Lung (tissue), 12 donors: ENCODE results near the gene CNTN3. TPM values are rescaled to one million over a fixed set of nuclear protein-coding genes. Genes with fewer than 3 reads are reported as not detected.
A peak's percentile ranks its signal among the peaks of the same experiment; 100 is the strongest.

ENCODE experiments used
- ATAC-seq: fragments of 200-7000 bp; cut with Tn5 transposase; one replicate; pipeline ENCODE4 v1.9.1; 2020; ENCODE audit warnings: moderate number of reproducible peaks; ENCODE audit not compliant: insufficient read depth, low FRiP score
- DNase-seq, 3 donors: peaks; one replicate each; pipeline ENCODE4 v3.0.0-alpha.2; 2013 to 2017
- H3K27ac ChIP-seq, 2 donors: one replicate each; pipeline ENCODE4 v1.5.1; 2013; ENCODE audit warnings: mild to moderate bottlenecking in 2 of 2, moderate library complexity in 2 of 2, control low read depth in 1 of 2, inconsistent platforms in 1 of 2, low read depth in 1 of 2, low read length in 1 of 2
- H3K27me3 ChIP-seq, 3 donors: one replicate each; pipeline ENCODE4 v1.5.1; 2013; ENCODE audit warnings: low read length in 2 of 3; ENCODE audit not compliant: control insufficient read depth in 3 of 3, insufficient read depth in 3 of 3
- H3K36me3 ChIP-seq, 4 donors: one replicate each; pipeline ENCODE4 v1.5.1; 2013; ENCODE audit warnings: low read length in 4 of 4, mild to moderate bottlenecking in 1 of 4, moderate library complexity in 1 of 4; ENCODE audit not compliant: control insufficient read depth in 4 of 4, insufficient read depth in 4 of 4
- H3K4me1 ChIP-seq, 5 donors: one replicate each; pipeline ENCODE4 v1.5.1; 2013; ENCODE audit warnings: low read length in 5 of 5, mild to moderate bottlenecking in 2 of 5, moderate library complexity in 1 of 5; ENCODE audit not compliant: control insufficient read depth in 5 of 5, insufficient read depth in 5 of 5
- H3K4me3 ChIP-seq: one replicate; pipeline ENCODE4 v1.5.1; 2013; ENCODE audit warnings: mild to moderate bottlenecking, control low read depth, moderate library complexity
- H3K9ac ChIP-seq, 2 donors: one replicate each; pipeline ENCODE4 v1.5.1; 2013; ENCODE audit warnings: low read length in 2 of 2, control low read depth in 1 of 2; ENCODE audit not compliant: insufficient read depth in 1 of 2
- H3K9me3 ChIP-seq, 4 donors: one replicate each; pipeline ENCODE4 v1.5.1; 2013; ENCODE audit warnings: low read length in 3 of 4, mild to moderate bottlenecking in 1 of 4, moderate library complexity in 1 of 4; ENCODE audit not compliant: control insufficient read depth in 4 of 4, insufficient read depth in 3 of 4
- WGBS, 2 donors: extraction: QIAGEN DNeasy Blood & Tissue Kit; methylation state at CpG; one replicate each; pipeline ENCODE4 v1.1.7; 2013; 5-methylcytosine and 5-hydroxymethylcytosine counted together
- polyA plus RNA-seq, 2 donors: library from polyadenylated mRNA; stranded (reverse); fragments of 200-250 nt; gene quantifications; one replicate each; pipeline ENCODE4 v1.2.1, GENCODE V29; 2013
- total RNA-seq, 2 donors: library from RNA; depleted of rRNA in 1 of 2; stranded (reverse); fragments of >200 nt in 1 of 2; gene quantifications; one replicate each; pipeline ENCODE4 v1.2.1, GENCODE V29; 2014 to 2021
- TF ChIP-seq, protein P1 (sequence below): IDR thresholded peaks from 2 replicates; pipeline ENCODE4 v1.5.1; 2012; ENCODE audit warnings: mild to moderate bottlenecking; ENCODE audit errors: control extremely low read depth, extremely low read depth
- donor health status: control.
- donor health status: control.
- donor health status: Bipolar disorder and iron deficiency.
- donor health status: healthy.
- donor health status: DM: yes; HTN: yes; CAD: no.

The CNTN3 gene
- total and polyA plus RNA-seq, 4 donors = 0.74 to 51.0 (median 1.2) TPM

GRCh38 chr3:74621581-74621980, 7.1 kb upstream of the CNTN3 start:
- no peak overlapping the region for H3K9ac ChIP-seq
- DNase-seq (no peak), ATAC-seq (no peak)
- H3K4me3 ChIP-seq = no peak overlapping the region
- no peaks in the 10 kb centered on the region for H3K9me3 ChIP-seq
- no peaks in the 10 kb centered on the region for H3K36me3 ChIP-seq
- H3K27ac ChIP-seq = no peak overlapping the region
- peaks cover 0 to 24% (median 0%) of the 10 kb centered on the region in 5 donors for H3K4me1 ChIP-seq
- 50 to 86% methylated on average over 1 of the region's 1 CpG for WGBS, 2 donors
- no peaks in the 10 kb centered on the region for H3K27me3 ChIP-seq
- TF ChIP-seq, protein P1, sequence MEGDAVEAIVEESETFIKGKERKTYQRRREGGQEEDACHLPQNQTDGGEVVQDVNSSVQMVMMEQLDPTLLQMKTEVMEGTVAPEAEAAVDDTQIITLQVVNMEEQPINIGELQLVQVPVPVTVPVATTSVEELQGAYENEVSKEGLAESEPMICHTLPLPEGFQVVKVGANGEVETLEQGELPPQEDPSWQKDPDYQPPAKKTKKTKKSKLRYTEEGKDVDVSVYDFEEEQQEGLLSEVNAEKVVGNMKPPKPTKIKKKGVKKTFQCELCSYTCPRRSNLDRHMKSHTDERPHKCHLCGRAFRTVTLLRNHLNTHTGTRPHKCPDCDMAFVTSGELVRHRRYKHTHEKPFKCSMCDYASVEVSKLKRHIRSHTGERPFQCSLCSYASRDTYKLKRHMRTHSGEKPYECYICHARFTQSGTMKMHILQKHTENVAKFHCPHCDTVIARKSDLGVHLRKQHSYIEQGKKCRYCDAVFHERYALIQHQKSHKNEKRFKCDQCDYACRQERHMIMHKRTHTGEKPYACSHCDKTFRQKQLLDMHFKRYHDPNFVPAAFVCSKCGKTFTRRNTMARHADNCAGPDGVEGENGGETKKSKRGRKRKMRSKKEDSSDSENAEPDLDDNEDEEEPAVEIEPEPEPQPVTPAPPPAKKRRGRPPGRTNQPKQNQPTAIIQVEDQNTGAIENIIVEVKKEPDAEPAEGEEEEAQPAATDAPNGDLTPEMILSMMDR = no peak

DNA sequence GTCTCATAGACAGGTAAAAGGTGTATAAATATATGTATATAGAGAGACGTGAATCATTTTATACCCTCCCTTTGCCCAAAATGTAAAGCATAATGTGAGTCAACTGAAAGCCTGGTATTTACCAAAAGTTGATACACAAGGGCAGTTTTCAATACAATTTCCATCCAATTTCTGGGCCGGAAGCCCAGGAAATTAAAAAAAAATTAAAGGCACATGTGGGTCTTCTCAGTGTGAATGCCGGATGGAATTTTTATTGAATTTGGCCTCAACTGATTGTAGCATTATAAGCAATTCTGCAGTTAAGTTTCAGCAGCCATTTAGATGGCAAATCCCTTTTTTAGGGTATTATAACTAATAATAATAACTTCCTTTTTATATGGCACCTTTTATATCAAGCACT, 3.3 kb upstream of the CNTN3 start:
- Histone ChIP-seq H3K4me3 (no peak overlapping the region), H3K4me1 (peaks cover 0 to 46% (median 2%) of the 10 kb centered on the region in 5 donors), H3K9me3 (no peaks in the 10 kb centered on the region), H3K27me3 (peaks cover 0 to 8% (median 0%) of the 10 kb centered on the region in 3 donors), H3K36me3 (no peaks in the 10 kb centered on the region), H3K27ac (no peak overlapping the region), H3K9ac (no peak overlapping the region)
- ATAC-seq (no peak), DNase-seq (peak; percentile 43 to 91 (median 88))
- WGBS, 2 donors = 81 to 85% methylated on average over 3 of the region's 3 CpGs
- TF ChIP-seq, protein P1 = no peak

DNA sequence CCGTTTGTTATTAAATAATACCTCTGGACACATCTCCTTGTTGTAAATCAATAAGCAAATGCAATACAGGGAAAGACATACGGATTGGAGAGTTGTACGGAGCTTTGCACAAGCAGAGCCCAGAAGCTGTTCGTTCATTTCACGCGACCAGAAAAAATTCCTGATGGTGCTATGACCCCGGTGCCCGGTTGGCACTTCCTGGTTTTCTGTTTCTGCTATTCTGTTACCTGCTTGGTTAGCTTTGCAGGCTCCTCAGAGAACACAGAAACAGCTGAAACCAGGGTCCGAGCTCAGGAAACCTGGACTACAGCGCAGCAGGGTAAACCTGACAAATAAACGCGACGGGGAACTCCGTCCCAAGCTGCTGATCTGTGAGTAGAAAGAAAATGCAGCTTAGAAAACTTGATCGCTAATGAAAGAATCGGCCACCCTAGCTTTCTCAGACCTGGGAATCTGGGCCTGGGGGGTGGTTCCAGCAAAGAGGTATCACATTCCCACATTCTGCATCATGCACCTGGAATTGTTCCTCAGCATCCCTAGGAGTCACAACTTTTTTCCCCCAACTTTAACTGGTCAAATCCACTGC, 845 bp downstream of the CNTN3 start:
- Histone ChIP-seq H3K27ac (no peak overlapping the region), H3K4me1 (peaks cover 0 to 72% (median 6%) of the 10 kb centered on the region in 5 donors), H3K27me3 (peaks cover 0 to 8% (median 0%) of the 10 kb centered on the region in 3 donors), H3K36me3 (no peaks in the 10 kb centered on the region), H3K9ac (peak overlapping the region in 1 of 2 donors; percentile 69), H3K4me3 (peak overlapping the region; percentile 40), H3K9me3 (no peaks in the 10 kb centered on the region)
- WGBS, 2 donors = 8% methylated on average over 16 of the region's 16 CpGs
- DNase-seq = peak; percentile 28 to 48 (median 36)
- TF ChIP-seq, protein P1 = no peak
- ATAC-seq = no peak
